Neural cell (in vitro differentiated cells): Measurements from ENCODE around the gene SLC9A5.

ENCODE experiments used
- EP300 ChIP-seq: fragments of 450-650 bp; conservative IDR thresholded peaks from 2 replicates; pipeline ENCODE4 v1.6.1; 2014; ENCODE audit warnings: antibody characterized with exemption, mild to moderate bottlenecking, moderate library complexity; ENCODE audit not compliant: poor library complexity, severe bottlenecking
- EZH2 ChIP-seq: fragments of 200-600, 300-800 bp; shearing (Covaris generic), sonication (generic); IDR thresholded peaks from 2 replicates; pipeline ENCODE4 v1.6.1; 2014; ENCODE audit warnings: antibody characterized with exemption, low read length, borderline replicate concordance, mild to moderate bottlenecking; ENCODE audit not compliant: insufficient read depth, poor library complexity, severe bottlenecking
- POLR2AphosphoS5 ChIP-seq: IDR thresholded peaks from 2 replicates; pipeline ENCODE4 v1.6.1; 2012
- SMC3 ChIP-seq: fragments of 450-650 bp; conservative IDR thresholded peaks from 2 replicates; pipeline ENCODE4 v1.6.1; 2014; ENCODE audit warnings: antibody characterized with exemption, mild to moderate bottlenecking, moderate library complexity; ENCODE audit not compliant: poor library complexity
- TAF1 ChIP-seq: IDR thresholded peaks from 2 replicates; pipeline ENCODE4 v1.6.1; 2012; ENCODE audit warnings: low read depth
- TF ChIP-seq, protein P1 (sequence below): fragments of 450-650 bp; IDR thresholded peaks from 2 replicates; pipeline ENCODE4 v1.5.1; 2014; ENCODE audit warnings: antibody characterized with exemption, mild to moderate bottlenecking, moderate library complexity; ENCODE audit not compliant: poor library complexity, severe bottlenecking

DNA sequence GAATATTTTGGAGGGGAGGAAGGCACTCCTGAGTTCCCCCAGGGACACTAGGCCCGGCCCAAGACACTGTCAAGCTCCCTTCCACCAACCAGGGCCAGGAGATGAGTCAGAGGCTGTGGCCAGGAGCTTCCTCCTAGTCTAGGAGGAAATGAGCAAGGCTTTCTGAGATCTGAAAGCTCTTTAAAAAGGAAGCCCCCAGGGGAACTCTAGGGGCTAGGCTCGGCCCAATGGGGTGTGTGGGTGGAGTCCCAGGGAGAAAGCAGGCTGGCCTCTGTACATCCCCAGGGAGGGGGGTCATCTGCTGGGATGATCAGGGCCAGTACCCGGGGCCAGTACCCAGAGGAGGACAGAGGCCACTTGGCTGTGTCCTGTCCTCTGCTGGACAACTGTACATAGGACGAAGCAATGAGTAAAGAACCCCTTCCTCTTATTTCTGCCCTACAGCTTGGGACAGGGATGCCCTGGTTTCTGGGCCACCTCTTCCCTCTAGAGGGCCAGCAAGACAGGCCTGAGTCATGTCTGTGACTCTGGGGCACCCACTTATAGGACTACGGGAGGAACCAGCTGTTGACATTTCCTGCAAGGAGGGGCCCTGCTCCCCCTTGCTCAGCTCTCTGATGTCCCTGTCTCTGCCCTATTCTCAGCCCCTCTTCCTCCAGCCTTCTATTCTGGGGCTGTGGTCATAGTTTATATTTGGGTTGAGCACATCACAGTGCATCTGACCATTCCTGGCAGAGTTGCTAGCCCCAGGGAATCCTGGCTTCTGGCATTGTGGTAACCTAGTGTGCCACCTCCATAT lies 4.2 kb upstream of the SLC9A5 start:
- TF ChIP-seq, protein P1, sequence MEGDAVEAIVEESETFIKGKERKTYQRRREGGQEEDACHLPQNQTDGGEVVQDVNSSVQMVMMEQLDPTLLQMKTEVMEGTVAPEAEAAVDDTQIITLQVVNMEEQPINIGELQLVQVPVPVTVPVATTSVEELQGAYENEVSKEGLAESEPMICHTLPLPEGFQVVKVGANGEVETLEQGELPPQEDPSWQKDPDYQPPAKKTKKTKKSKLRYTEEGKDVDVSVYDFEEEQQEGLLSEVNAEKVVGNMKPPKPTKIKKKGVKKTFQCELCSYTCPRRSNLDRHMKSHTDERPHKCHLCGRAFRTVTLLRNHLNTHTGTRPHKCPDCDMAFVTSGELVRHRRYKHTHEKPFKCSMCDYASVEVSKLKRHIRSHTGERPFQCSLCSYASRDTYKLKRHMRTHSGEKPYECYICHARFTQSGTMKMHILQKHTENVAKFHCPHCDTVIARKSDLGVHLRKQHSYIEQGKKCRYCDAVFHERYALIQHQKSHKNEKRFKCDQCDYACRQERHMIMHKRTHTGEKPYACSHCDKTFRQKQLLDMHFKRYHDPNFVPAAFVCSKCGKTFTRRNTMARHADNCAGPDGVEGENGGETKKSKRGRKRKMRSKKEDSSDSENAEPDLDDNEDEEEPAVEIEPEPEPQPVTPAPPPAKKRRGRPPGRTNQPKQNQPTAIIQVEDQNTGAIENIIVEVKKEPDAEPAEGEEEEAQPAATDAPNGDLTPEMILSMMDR, result no peak
- TF ChIP-seq POLR2AphosphoS5, result no peak
- no peak for TF ChIP-seq EZH2
- no peak for TF ChIP-seq SMC3
- TF ChIP-seq EP300, result no peak
- TF ChIP-seq TAF1, result no peak
